GM12878 (cell line): ENCODE data around the gene EP400. TPM values are rescaled to one million over a fixed set of nuclear protein-coding genes. Genes with fewer than 3 reads are reported as not detected.

Source experiments
- ATAC-seq: fragments of 200-7000 bp; cut with Tn5 transposase; 3 replicates; pipeline ENCODE4 v1.9.1; 2020; ENCODE audit warnings: mild to moderate bottlenecking, moderate library complexity
- BruUV-seq: library from RNA; stranded (reverse); fragments of 400-500 nt; replicated peaks from 2 replicates; lab custom pipeline; 2021; lab: Mats Ljungman, UMichigan
- CTCF ChIA-PET: fragments of 300-600 bp; sonication (Branson Sonifier 250); formaldehyde crosslinking; extraction: SDS; loops from one replicate; lab custom pipeline; 2021; ENCODE audit warnings: inconsistent platforms; lab: Yijun Ruan, JAX
- POLR2A ChIA-PET: fragments of 350-600 bp; formaldehyde crosslinking; extraction: SDS; loops from one replicate; lab custom pipeline; 2021; ENCODE audit warnings: inconsistent platforms; lab: Charles Lee
- RAD21 ChIA-PET: fragments of 300-600 bp; sonication (Branson Sonifier 250); formaldehyde crosslinking; loops from one replicate; lab custom pipeline; 2023; ENCODE audit warnings: antibody characterized with exemption; ENCODE audit not compliant: unreplicated experiment; lab: Charles Lee
- SMC1A ChIA-PET: fragments of 300-600 bp; sonication (Branson Sonifier 250); formaldehyde crosslinking; loops from one replicate; lab custom pipeline; 2023; ENCODE audit not compliant: unreplicated experiment, uncharacterized antibody; lab: Charles Lee
- DNase-seq: peaks from one replicate; pipeline ENCODE4 v3.0.0-alpha.2; 2011; ENCODE audit warnings: low read depth, low spot score
- FAIRE-seq: peaks from 3 replicates; lab custom pipeline; 2011; peaks lifted over from hg19 to GRCh38; lab: Jason Lieb, UNC
- H2AFZ ChIP-seq: 2 replicates; pipeline ENCODE4 v1.6.0; 2011; ENCODE audit warnings: low read depth, low read length, control low read depth; ENCODE audit not compliant: control insufficient read depth
- H3K27ac ChIP-seq: 2 replicates; pipeline ENCODE4 v1.5.1; 2011; ENCODE audit warnings: control low read depth; ENCODE audit not compliant: control insufficient read depth, insufficient read depth
- H3K27me3 ChIP-seq, 2 experiments: replicated peaks in 1 of 2; 2 replicates each; pipeline versions ENCODE4 v1.6.0 to v1.6.1; 2011; ENCODE audit warnings: low read length in 1 of 2; ENCODE audit not compliant: control insufficient read depth in 2 of 2, insufficient read depth in 2 of 2
- H3K36me3 ChIP-seq, 2 experiments: 2 replicates each; pipeline ENCODE4 v1.5.1; 2011; ENCODE audit warnings: low read length in 1 of 2; ENCODE audit not compliant: control insufficient read depth in 2 of 2, insufficient read depth in 2 of 2
- H3K4me1 ChIP-seq: 2 replicates; pipeline ENCODE4 v1.6.1; 2011; ENCODE audit warnings: mild to moderate bottlenecking, low read length, moderate library complexity, mixed read lengths; ENCODE audit not compliant: control insufficient read depth, insufficient read depth
- H3K4me2 ChIP-seq: 2 replicates; pipeline ENCODE4 v1.6.0; 2011; ENCODE audit warnings: control low read depth; ENCODE audit not compliant: control insufficient read depth, insufficient read depth
- H3K4me3 ChIP-seq: fragments of 200-600 bp; sonication (generic); 2 replicates; pipeline ENCODE4 v1.5.1; 2016
- H3K79me2 ChIP-seq: 2 replicates; pipeline ENCODE4 v1.6.0; 2011; ENCODE audit warnings: low read length; ENCODE audit not compliant: control insufficient read depth, insufficient read depth
- H3K9ac ChIP-seq: 2 replicates; pipeline ENCODE4 v1.8.0; 2011; ENCODE audit warnings: low read length, control low read depth, mixed read lengths; ENCODE audit not compliant: control insufficient read depth, insufficient read depth
- H3K9me3 ChIP-seq: replicated peaks from 3 replicates; pipeline ENCODE4 v1.5.1; 2011; ENCODE audit warnings: mild to moderate bottlenecking, low read length; ENCODE audit not compliant: control insufficient read depth, insufficient read depth
- H4K20me1 ChIP-seq: 2 replicates; pipeline ENCODE4 v1.6.0; 2011; ENCODE audit not compliant: control insufficient read depth, insufficient read depth
- HDAC2 ChIP-seq: fragments of 200-600 bp; sonication (generic); IDR thresholded peaks from 2 replicates; pipeline ENCODE4 v1.6.1; 2017
- KLF5 ChIP-seq: fragments of 450-650 bp; IDR thresholded peaks from 2 replicates; pipeline ENCODE4 v1.6.1; 2014; ENCODE audit warnings: mild to moderate bottlenecking; ENCODE audit not compliant: partially characterized antibody
- POLR2AphosphoS2 ChIP-seq: IDR thresholded peaks from 2 replicates; pipeline ENCODE4 v1.6.1; 2011; ENCODE audit warnings: low read depth, mild to moderate bottlenecking, low read length, improper control_type of control experiment, moderate library complexity
- RBBP5 ChIP-seq: fragments of 200-600 bp; sonication (generic); conservative IDR thresholded peaks from 2 replicates; pipeline ENCODE4 v1.6.1; 2016
- TBL1XR1 ChIP-seq: IDR thresholded peaks from 2 replicates; pipeline ENCODE4 v1.6.1; 2012; ENCODE audit warnings: low read depth, low read length, improper control_type of control experiment
- YBX1 ChIP-seq: fragments of 450-650 bp; IDR thresholded peaks from 2 replicates; pipeline ENCODE4 v1.6.1; 2016; ENCODE audit warnings: antibody characterized with exemption
- ZBTB4 ChIP-seq: fragments of 450-650 bp; formaldehyde crosslinking; IDR thresholded peaks from 2 replicates; pipeline ENCODE4 v1.4.0; 2022; ENCODE audit warnings: mild to moderate bottlenecking, moderate library complexity
- ZNF207 ChIP-seq: fragments of 450-650 bp; IDR thresholded peaks from 2 replicates; pipeline ENCODE4 v1.6.1; 2014; ENCODE audit warnings: antibody characterized with exemption, mild to moderate bottlenecking, borderline replicate concordance
- ZNF274 ChIP-seq: IDR thresholded peaks from one replicate; pipeline ENCODE4 v1.8.0; 2011; ENCODE audit not compliant: insufficient read length, insufficient read depth
- ZSCAN29 ChIP-seq: fragments of 450-650 bp; IDR thresholded peaks from 2 replicates; pipeline ENCODE4 v1.6.1; 2017; ENCODE audit warnings: mild to moderate bottlenecking, moderate library complexity
- WGBS: methylation state at CpG from one replicate; pipeline ENCODE4 v1.1.6; 2016; ENCODE audit warnings: low lambda C conversion rate; ENCODE audit not compliant: insufficient replicate concordance, insufficient coverage; ENCODE audit errors: missing lambda C conversion rate; 5-methylcytosine and 5-hydroxymethylcytosine counted together
- in situ Hi-C: fragments of 300-500 bp; cut with MboI; formaldehyde crosslinking; loops from 9 replicates; pipeline ENCODE4 v1.14.3; 2018; ENCODE audit warnings: mixed read lengths
- intact Hi-C: fragments of 100-400 bp; cut with micrococcal nuclease; formaldehyde crosslinking; loops from one replicate; pipeline ENCODE4 v1.14.2; 2022; ENCODE audit not compliant: unreplicated experiment
- polyA plus RNA-seq, 11 experiments: library from polyadenylated mRNA; depleted of rRNA in 4 of 11; unstranded in 6 of 11; stranded (reverse) in 5 of 11; fragments of >200 nt; fragmentation: Nextera tagmentation in 4 of 11; fragmentation: Illumina TruSeq in 1 of 11; extraction: Ambion mirVana in 4 of 11; extraction: Trizol in 1 of 11; gene quantifications; 1 replicate in 1 of 11; 2 replicates in 10 of 11; pipeline versions ENCODE4 v1.2.1 to v1.2.3, GENCODE V29; 2011 to 2016; ENCODE audit warnings: inconsistent platforms in 2 of 11, missing spikeins in 2 of 11, low read depth in 1 of 11
- total RNA-seq, 4 experiments: library from RNA; depleted of rRNA in 3 of 4; stranded (reverse); fragments of >200 nt in 3 of 4; fragmentation: Illumina TruSeq in 1 of 4; extraction: Trizol in 1 of 4; gene quantifications; 2 replicates each; pipeline versions ENCODE4 v1.2.1 to v1.2.3, GENCODE V29; 2013 to 2021

EP400 gene
- total and polyA plus RNA-seq, 10 of the 15 experiments (the other 5 are each of a cell fraction or from before 2014, with no cell fraction given) = 3.8 to 44.2 (median 8.4) TPM

GRCh38 chr12:132070298-132070697 lies 120.6 kb downstream of the EP400 start:
- WGBS = 48% methylated on average over 8 of the region's 8 CpGs
- POLR2A ChIA-PET = interaction anchor here (0.6 to 1.1 kb wide), 2 partner anchors 13 to 616 kb away, joined by 3 to 4 read pairs; no protein-coding TSS in a partner anchor
- H3K9ac ChIP-seq = peak overlapping the region; percentile 2
- no peaks in the 10 kb centered on the region for H4K20me1 ChIP-seq
- TF ChIP-seq POLR2AphosphoS2 = no peak
- TF ChIP-seq HDAC2 = no peak
- no peak for TF ChIP-seq ZBTB4 (CRISPR knock-in tag)
- TF ChIP-seq TBL1XR1 = no peak
- no peak for TF ChIP-seq RBBP5
- TF ChIP-seq YBX1 = no peak
- TF ChIP-seq ZNF207 = no peak
- no peak for TF ChIP-seq ZNF274
- TF ChIP-seq ZSCAN29 = no peak
- no peak for TF ChIP-seq KLF5
- no peak for ATAC-seq
- H3K27me3 ChIP-seq = no peaks in the 10 kb centered on the region
- H3K36me3 ChIP-seq = peaks cover 11 to 25% of the 10 kb centered on the region in 2 experiments
- in situ Hi-C loops = no loop called here
- H3K4me2 ChIP-seq = peak overlapping the region; percentile 91
- H3K4me3 ChIP-seq = 0 out of 2 replicates have a peak overlapping the region, but pooled peaks have one; percentile 0
- RAD21 ChIA-PET = interaction anchor here (1.1 to 1.5 kb wide), 3 partner anchors 13 to 15 kb away, joined by 3 to 7 read pairs (median 4); no protein-coding TSS in a partner anchor
- H2AFZ ChIP-seq = no peak overlapping the region
- no peak for FAIRE-seq
- H3K27ac ChIP-seq = peak overlapping the region; percentile 87
- intact Hi-C loops = no loop called here
- H3K79me2 ChIP-seq = no peaks in the 10 kb centered on the region
- peaks cover 45% of the 10 kb centered on the region for H3K4me1 ChIP-seq
- SMC1A ChIA-PET = interaction anchor here (1.5 to 2.1 kb wide), 4 partner anchors 12 to 13 kb away, joined by 4 to 13 read pairs (median 4); no protein-coding TSS in a partner anchor
- DNase-seq = no peak
- BruUV-seq = no TSS peak
- CTCF ChIA-PET = no interaction called here
- H3K9me3 ChIP-seq = no peaks in the 10 kb centered on the region
